Measurements from ENCODE around the gene SPCS2. TPM values are rescaled to one million over a fixed set of nuclear protein-coding genes. Genes with fewer than 3 reads are reported as not detected.

SPCS2 gene
- total RNA-seq, 1 experiment from 2014 or later = 328 TPM

- Histone ChIP-seq H3K9me3 (no peaks in the 10 kb centered on the region), H3K36me3 (ENCODE audit: control insufficient read depth, insufficient read depth, low read length) (peaks cover 2% of the 10 kb centered on the region; the same call in 1 of the 2 replicates), H3K27me3 (replicated peaks; ENCODE audit: control insufficient read depth, insufficient read depth, low read length) (no peaks in the 10 kb centered on the region), H3K4me3 (ENCODE audit: low read depth, low read length) (peak overlapping the region; percentile 71), H3K4me1 (peaks cover 5% of the 10 kb centered on the region)
- BruUV-seq (replicated peaks) = no TSS peak
- intact Hi-C loops (cut with micrococcal nuclease; ENCODE audit: unreplicated experiment) = loop anchor here (1.0 kb wide), 1 partner anchor 39 kb away; the partner anchor contains the start of gene NEU3
- ChIA-PET CTCF (interaction anchor here (1.1 kb wide), 1 partner anchor 20 kb away, joined by 5 read pairs; no protein-coding TSS in a partner anchor), POLR2A (interaction anchor here (1.4 kb wide), 1 partner anchor 39 kb away, joined by 13 read pairs; the partner anchor contains the start of gene NEU3)
- Mint-ChIP-seq H3K27me3 (ENCODE audit: insufficient read depth, unreplicated experiment) (no peaks in the 10 kb centered on the region), H3K36me3 (ENCODE audit: insufficient read depth, unreplicated experiment) (peaks cover 29% of the 10 kb centered on the region), H3K27ac (ENCODE audit: unreplicated experiment) (peak overlapping the region; percentile 99), H3K4me3 (ENCODE audit: unreplicated experiment) (peak overlapping the region; percentile 98), H3K4me1 (ENCODE audit: low read depth, unreplicated experiment) (no peaks in the 10 kb centered on the region), H3K9me3 (ENCODE audit: unreplicated experiment) (no peaks in the 10 kb centered on the region)
- DNase-seq = no peak
- no peak for TF ChIP-seq CTCF (IDR thresholded peaks at IDR 0.05; ENCODE audit: insufficient read depth in 1 of 2, low read depth in 1 of 2, low read length in 1 of 2, severe bottlenecking in 1 of 2, unreplicated experiment in 1 of 2)
Measured at GRCh38 chr11:74949753-74950137, 679 bp downstream of the SPCS2 start.

- Mint-ChIP-seq H3K36me3 (ENCODE audit: insufficient read depth, unreplicated experiment) (peaks cover 29% of the 10 kb centered on the region), H3K4me3 (ENCODE audit: unreplicated experiment) (peak overlapping the region; percentile 98), H3K9me3 (ENCODE audit: unreplicated experiment) (no peaks in the 10 kb centered on the region), H3K4me1 (ENCODE audit: low read depth, unreplicated experiment) (no peaks in the 10 kb centered on the region), H3K27me3 (ENCODE audit: insufficient read depth, unreplicated experiment) (no peaks in the 10 kb centered on the region), H3K27ac (ENCODE audit: unreplicated experiment) (peak overlapping the region; percentile 99)
- POLR2A ChIA-PET = no interaction called here
- TF ChIP-seq CTCF (IDR thresholded peaks at IDR 0.05; ENCODE audit: insufficient read depth in 1 of 2, low read depth in 1 of 2, low read length in 1 of 2, severe bottlenecking in 1 of 2, unreplicated experiment in 1 of 2) = no peak
- CTCF ChIA-PET = no interaction called here
- BruUV-seq (replicated peaks) = no TSS peak
- no peak for DNase-seq
- H3K4me3 ChIP-seq (ENCODE audit: low read depth, low read length) = peak overlapping the region; percentile 71
- no peaks in the 10 kb centered on the region for H3K27me3 ChIP-seq (replicated peaks; ENCODE audit: control insufficient read depth, insufficient read depth, low read length)
- peaks cover 5% of the 10 kb centered on the region for H3K4me1 ChIP-seq
- H3K9me3 ChIP-seq = no peaks in the 10 kb centered on the region
- intact Hi-C loops (cut with micrococcal nuclease; ENCODE audit: unreplicated experiment) = no loop called here
- peaks cover 2% of the 10 kb centered on the region; the same call in 1 of the 2 replicates for H3K36me3 ChIP-seq (ENCODE audit: control insufficient read depth, insufficient read depth, low read length)
Measured at GRCh38 chr11:74950374-74950969, 1.4 kb downstream of the SPCS2 start.

- DNase-seq = no peak
- no peaks in the 10 kb centered on the region for H3K9me3 Mint-ChIP-seq (ENCODE audit: unreplicated experiment)
- H3K27me3 Mint-ChIP-seq (ENCODE audit: insufficient read depth, unreplicated experiment) = no peaks in the 10 kb centered on the region
- H3K4me3 Mint-ChIP-seq (ENCODE audit: unreplicated experiment) = no peak overlapping the region
- peaks cover 2% of the 10 kb centered on the region; the same call in 1 of the 2 replicates for H3K36me3 ChIP-seq (ENCODE audit: control insufficient read depth, insufficient read depth, low read length)
- H3K27ac Mint-ChIP-seq (ENCODE audit: unreplicated experiment) = no peak overlapping the region
- POLR2A ChIA-PET = no interaction called here
- no peaks in the 10 kb centered on the region for H3K9me3 ChIP-seq
- peaks cover 5% of the 10 kb centered on the region for H3K4me1 Mint-ChIP-seq (ENCODE audit: low read depth, unreplicated experiment)
- no TSS peak for BruUV-seq (replicated peaks)
- H3K27me3 ChIP-seq (replicated peaks; ENCODE audit: control insufficient read depth, insufficient read depth, low read length) = no peaks in the 10 kb centered on the region
- H3K36me3 Mint-ChIP-seq (ENCODE audit: insufficient read depth, unreplicated experiment) = peaks cover 29% of the 10 kb centered on the region
- TF ChIP-seq CTCF (IDR thresholded peaks at IDR 0.05; ENCODE audit: insufficient read depth in 1 of 2, low read depth in 1 of 2, low read length in 1 of 2, severe bottlenecking in 1 of 2, unreplicated experiment in 1 of 2) = no peak
- CTCF ChIA-PET = no interaction called here
- H3K4me3 ChIP-seq (ENCODE audit: low read depth, low read length) = no peak overlapping the region
- intact Hi-C loops (cut with micrococcal nuclease; ENCODE audit: unreplicated experiment) = no loop called here
- peaks cover 5% of the 10 kb centered on the region for H3K4me1 ChIP-seq
Measured at GRCh38 chr11:74951226-74951625, 2.2 kb downstream of the SPCS2 start.

All from Caco-2 (cell line).